ENCODE data around the gene SMURF1.

The SMURF1 gene

GRCh38 chr7:99141334-99141733 lies 2.6 kb downstream of the SMURF1 start:
- no peak for DNase-seq

- no peak for DNase-seq
Measured at GRCh38 chr7:99140813-99141212, 3.1 kb downstream of the SMURF1 start.

- DNase-seq: no peak
Measured at GRCh38 chr7:99139036-99139435, 4.9 kb downstream of the SMURF1 start.

GRCh38 chr7:99137411-99138180 lies 6.3 kb downstream of the SMURF1 start:
- no peak for DNase-seq

GRCh38 chr7:99135938-99136337 lies 8.0 kb downstream of the SMURF1 start:
- no peak for DNase-seq

- no peak for DNase-seq
Measured at GRCh38 chr7:99133766-99134564, 9.9 kb downstream of the SMURF1 start.

GRCh38 chr7:99132595-99133321 lies 11.2 kb downstream of the SMURF1 start:
- no peak for DNase-seq

GRCh38 chr7:99131290-99131689 lies 12.6 kb downstream of the SMURF1 start:
- DNase-seq: no peak

GRCh38 chr7:99129536-99129935 lies 14.4 kb downstream of the SMURF1 start:
- DNase-seq: no peak

GRCh38 chr7:99129001-99129400 lies 14.9 kb downstream of the SMURF1 start:
- no peak for DNase-seq

GRCh38 chr7:99128076-99128950 lies 15.6 kb downstream of the SMURF1 start:
- DNase-seq: no peak

- DNase-seq: no peak
Measured at GRCh38 chr7:99127636-99128035, 16.3 kb downstream of the SMURF1 start.

- no peak for DNase-seq
Measured at GRCh38 chr7:99126921-99127553, 16.9 kb downstream of the SMURF1 start.

- no peak for DNase-seq
Measured at GRCh38 chr7:99125505-99125865, 18.4 kb downstream of the SMURF1 start.

GRCh38 chr7:99124751-99125504 lies 19.0 kb downstream of the SMURF1 start:
- DNase-seq: no peak

GRCh38 chr7:99124236-99124635 lies 19.7 kb downstream of the SMURF1 start:
- DNase-seq: no peak

- no peak for DNase-seq
Measured at GRCh38 chr7:99123571-99124033, 20.3 kb downstream of the SMURF1 start.

- no peak for DNase-seq
Measured at GRCh38 chr7:99122762-99123161, 21.1 kb downstream of the SMURF1 start.

GRCh38 chr7:99121496-99122021 lies 22.3 kb downstream of the SMURF1 start:
- DNase-seq: no peak

GRCh38 chr7:99120916-99121315 lies 23.0 kb downstream of the SMURF1 start:
- DNase-seq: no peak

- DNase-seq: no peak
Measured at GRCh38 chr7:99120501-99120900, 23.4 kb downstream of the SMURF1 start.

All from NCI-H526 (cell line).